ENCODE data around the gene ABCA13. TPM values are rescaled to one million over a fixed set of nuclear protein-coding genes. Genes with fewer than 3 reads are reported as not detected.

ABCA13 gene
- total and polyA plus RNA-seq, 2 donors (not counting 3 experiments of a cell fraction or from before 2014, with no cell fraction given) = 0.01 to 0.11 TPM

DNA sequence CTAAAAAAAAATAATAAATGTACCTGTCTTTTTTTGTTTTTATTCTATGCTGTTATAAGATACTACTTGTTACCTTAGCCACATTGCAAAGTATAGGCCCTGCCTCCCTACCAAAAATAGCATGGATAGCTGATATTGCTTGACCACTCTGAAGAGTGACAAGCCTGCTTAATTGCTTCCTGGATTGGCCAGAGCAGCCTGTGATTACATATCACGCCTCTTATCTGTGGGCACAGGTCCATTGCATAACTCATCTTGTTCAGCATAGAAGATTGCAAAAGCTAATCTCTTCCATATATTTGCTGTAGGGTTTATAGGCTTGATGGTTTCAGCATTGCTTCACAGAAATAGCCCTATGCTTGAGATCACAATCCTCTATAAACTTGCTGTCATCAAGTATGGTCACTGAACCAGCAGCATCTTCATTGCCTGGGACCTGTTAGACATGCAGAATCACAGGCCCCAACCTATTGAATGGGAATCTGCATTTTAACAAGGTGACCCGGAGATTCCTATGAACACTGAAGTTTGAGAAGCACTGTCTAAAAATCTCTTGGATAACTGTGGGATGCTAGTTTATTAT lies 472.3 kb downstream of the ABCA13 start:
- FAIRE-seq = no peak

More for the DNA sequence above, 472.3 kb downstream of the ABCA13 start:
- no peak overlapping the region for H3K9ac ChIP-seq (replicated peaks; ENCODE audit: extremely low read depth, insufficient read depth, low read length)
- no peak for TF ChIP-seq FOS (IDR thresholded peaks at IDR 0.05; ENCODE audit: borderline replicate concordance, insufficient read depth, low read length)
- TF ChIP-seq EZH2 (IDR thresholded peaks at IDR 0.05; ENCODE audit: borderline replicate concordance, low read depth, low read length, severe bottlenecking) = no peak
- TF ChIP-seq POLR2AphosphoS5 (IDR thresholded peaks at IDR 0.05; ENCODE audit: insufficient read depth, low read depth, low read length) = no peak
- TF ChIP-seq GATA2 (IDR thresholded peaks at IDR 0.05; ENCODE audit: insufficient read depth, insufficient read length, low read depth, low read length) = no peak
- no peak for TF ChIP-seq POLR2A (IDR thresholded peaks at IDR 0.05; ENCODE audit: low read depth, low read length)
- TF ChIP-seq JUN (IDR thresholded peaks at IDR 0.05; ENCODE audit: borderline replicate concordance, insufficient read depth, insufficient read length, low read depth) = no peak
- no peak for TF ChIP-seq CTCF (IDR thresholded peaks at IDR 0.05; ENCODE audit: extremely low read depth in 1 of 2, insufficient read depth in 1 of 2, low read depth in 1 of 2, low read length in 2 of 2)
- no peak for TF ChIP-seq MYC (IDR thresholded peaks at IDR 0.05; ENCODE audit: low read depth, low read length)
- TF ChIP-seq MAX (IDR thresholded peaks at IDR 0.05; ENCODE audit: insufficient read depth, insufficient read length) = no peak
- H4K20me1 ChIP-seq (replicated peaks; ENCODE audit: control insufficient read depth, extremely low read depth, insufficient read depth, low read length) = no peaks in the 10 kb centered on the region
- BruUV-seq (replicated peaks) = no TSS peak
- H3K79me2 ChIP-seq (ENCODE audit: control insufficient read depth, insufficient read depth, low read length) = no peaks in the 10 kb centered on the region
- no peak for DNase-seq (ENCODE audit: low read depth, low spot score)
- no peaks in the 10 kb centered on the region for H3K36me3 ChIP-seq (ENCODE audit: control insufficient read depth in 2 of 2, extremely low read depth in 1 of 2, insufficient read depth in 2 of 2, low read length in 2 of 2)
- no peaks in the 10 kb centered on the region for H3K9me1 ChIP-seq (replicated peaks; ENCODE audit: control insufficient read depth, extremely low read depth, insufficient read depth, low read length)
- ChIA-PET POLR2A (no interaction called here), CTCF (no interaction called here)
- no peak overlapping the region for H3K27ac ChIP-seq (ENCODE audit: insufficient read depth, low read depth, low read length)
- dilution Hi-C loops (cut with MboI; ENCODE audit: extremely low pct_ligation_motif_present, low sequenced_read_pairs) (no loop called here), intact Hi-C loops (cut with micrococcal nuclease) (no loop called here)
- H3K27me3 ChIP-seq (ENCODE audit: control insufficient read depth in 2 of 2, insufficient read depth in 2 of 2, low read length in 2 of 2) = no peaks in the 10 kb centered on the region
- no peaks in the 10 kb centered on the region for H3K9me3 ChIP-seq (replicated peaks; ENCODE audit: control insufficient read depth, insufficient read depth, low read length)
- no peak overlapping the region for H2AFZ ChIP-seq (ENCODE audit: low read depth, low read length)
- H3K4me2 ChIP-seq (ENCODE audit: insufficient read depth, low read length) = no peak overlapping the region
- H3K4me3 ChIP-seq (replicated peaks in 1 of 3; ENCODE audit: insufficient read depth in 1 of 3, low read depth in 1 of 3, low read length in 3 of 3) = no peak overlapping the region
- H3K4me1 ChIP-seq (ENCODE audit: control insufficient read depth, extremely low read depth, insufficient read depth, low read length) = no peaks in the 10 kb centered on the region
